Kasumi-1 (cell line): ENCODE results near the gene PROM1.
A peak's percentile ranks its signal among the peaks of the same experiment; 100 is the strongest.

Experiments used
- DNase-seq, 2 experiments: peaks; one replicate each; lab custom pipeline; 2025; lab: John Stamatoyannopoulos, UW

The PROM1 gene

DNA sequence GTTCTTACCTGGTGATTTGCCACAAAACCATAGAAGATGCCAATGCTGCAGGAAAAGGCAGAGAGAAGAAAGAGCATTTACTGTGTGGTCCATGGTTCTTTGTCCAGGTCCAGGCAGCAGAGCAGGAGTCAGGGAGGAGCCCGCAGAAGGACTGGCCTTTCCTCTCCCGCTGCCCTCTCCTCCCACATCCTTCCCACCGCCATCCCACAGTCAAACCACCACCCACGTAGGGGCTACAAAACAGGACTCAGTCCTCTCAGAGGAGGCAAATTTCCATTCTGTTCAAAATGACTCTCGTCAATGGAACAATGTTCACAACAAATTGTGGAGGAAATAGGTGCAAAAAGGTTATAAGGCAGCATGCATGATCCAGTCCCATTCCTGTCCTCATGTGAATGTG lies 58.6 kb downstream of the PROM1 start:
- no peak for DNase-seq

DNA sequence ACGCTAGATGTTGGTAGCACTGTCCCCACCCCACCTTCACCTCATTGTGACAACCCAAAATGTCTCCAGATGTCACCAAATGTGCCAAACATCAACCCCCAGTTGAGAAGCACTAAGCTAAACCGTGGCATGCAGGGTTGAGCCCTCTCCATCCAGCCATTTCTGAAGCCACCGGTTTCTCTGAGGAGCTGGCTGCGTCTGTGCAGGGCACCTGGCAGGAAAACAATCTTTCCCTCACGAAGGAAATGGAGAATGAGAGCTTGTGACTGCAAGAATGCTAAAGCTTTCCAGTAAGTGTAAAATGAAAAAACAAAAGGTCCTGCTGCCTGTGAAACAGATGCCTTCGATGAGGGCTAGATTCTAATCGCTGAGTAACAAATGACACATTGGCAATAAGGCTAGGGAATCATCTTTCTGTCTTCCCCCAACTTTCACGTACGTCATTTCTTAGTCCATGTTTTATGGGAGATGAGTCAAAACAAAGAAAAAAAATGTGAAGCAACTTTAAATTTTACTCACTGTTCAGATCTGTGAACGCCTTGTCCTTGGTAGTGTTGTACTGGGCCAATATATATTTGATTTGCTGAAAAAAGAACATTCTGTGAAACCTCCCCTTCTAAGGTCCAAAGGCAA lies 59.9 kb downstream of the PROM1 start:
- no peak for DNase-seq

DNA sequence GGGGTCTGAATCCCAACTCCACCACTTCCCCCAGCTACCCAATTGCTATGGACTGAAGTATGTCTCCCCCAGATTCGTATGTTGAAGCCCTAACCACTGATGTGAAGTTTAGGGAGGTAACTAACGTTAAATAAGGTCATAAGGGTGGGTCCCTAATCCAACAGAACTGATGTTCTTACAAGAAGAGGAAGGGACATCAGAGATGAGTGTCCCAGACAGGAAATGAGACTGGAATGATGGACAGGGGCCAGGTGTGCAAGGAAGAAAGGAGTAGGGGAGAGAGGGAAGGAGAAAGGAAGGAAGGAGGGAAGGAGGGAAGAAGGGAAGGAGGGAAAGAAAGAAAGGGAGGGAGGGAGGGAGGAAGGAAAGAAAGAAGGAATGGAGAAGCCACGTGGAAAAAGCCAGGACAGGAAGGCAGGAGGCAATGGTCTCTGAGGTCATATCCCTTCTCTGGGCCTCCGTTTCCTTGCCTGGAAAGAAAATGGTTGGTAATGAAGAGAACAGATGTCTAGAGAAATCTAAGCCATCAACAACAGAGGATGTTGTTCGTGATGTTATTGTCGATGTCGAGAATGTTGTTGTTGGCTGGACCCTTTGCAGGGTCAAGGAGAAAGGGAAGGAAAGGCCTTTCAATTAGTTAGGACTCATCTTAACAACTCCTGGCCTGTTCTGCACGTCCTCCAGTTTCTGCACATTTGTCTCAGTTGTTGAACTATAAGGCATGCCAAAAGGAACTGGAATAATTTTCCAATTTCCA lies 61.8 kb downstream of the PROM1 start:
- no peak for DNase-seq

DNA sequence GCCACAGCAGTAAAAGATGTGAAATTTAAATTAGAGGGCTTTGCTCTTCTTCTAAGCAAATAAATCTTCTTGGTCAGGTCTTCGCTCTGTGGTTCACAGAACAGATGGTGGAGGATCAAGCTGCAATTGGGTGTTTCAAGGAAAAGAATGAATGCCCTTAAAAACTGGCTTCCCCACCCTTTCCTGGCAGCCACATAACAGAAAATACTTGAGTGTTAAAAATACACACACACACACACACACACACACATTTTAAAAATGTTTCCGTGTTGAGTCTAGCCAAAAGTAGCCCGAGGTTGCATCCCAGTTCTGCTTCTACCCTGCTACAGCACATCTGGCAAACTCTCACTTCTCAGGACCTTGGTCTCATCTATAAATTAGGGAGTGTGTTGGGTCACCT lies 64.2 kb downstream of the PROM1 start:
- DNase-seq = no peak

DNA sequence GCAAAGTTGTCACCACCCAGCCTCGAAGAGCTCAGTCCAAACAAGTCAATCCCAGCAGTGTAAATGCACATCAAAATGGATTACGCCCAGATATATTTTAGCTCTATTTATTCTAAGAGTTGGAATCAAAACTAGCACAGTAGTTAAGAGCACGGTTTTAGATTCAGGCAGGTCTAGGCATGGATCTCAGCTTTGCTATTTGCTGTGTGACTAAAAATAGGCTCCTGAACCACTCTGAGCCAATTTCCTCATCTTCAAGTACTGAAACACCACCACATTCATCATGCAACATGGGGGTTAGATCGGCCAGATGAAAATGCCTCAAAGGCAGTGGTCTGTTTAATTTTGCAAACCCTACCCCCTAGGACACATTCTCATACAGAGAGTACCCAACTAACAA lies 65.0 kb downstream of the PROM1 start:
- no peak for DNase-seq

DNA sequence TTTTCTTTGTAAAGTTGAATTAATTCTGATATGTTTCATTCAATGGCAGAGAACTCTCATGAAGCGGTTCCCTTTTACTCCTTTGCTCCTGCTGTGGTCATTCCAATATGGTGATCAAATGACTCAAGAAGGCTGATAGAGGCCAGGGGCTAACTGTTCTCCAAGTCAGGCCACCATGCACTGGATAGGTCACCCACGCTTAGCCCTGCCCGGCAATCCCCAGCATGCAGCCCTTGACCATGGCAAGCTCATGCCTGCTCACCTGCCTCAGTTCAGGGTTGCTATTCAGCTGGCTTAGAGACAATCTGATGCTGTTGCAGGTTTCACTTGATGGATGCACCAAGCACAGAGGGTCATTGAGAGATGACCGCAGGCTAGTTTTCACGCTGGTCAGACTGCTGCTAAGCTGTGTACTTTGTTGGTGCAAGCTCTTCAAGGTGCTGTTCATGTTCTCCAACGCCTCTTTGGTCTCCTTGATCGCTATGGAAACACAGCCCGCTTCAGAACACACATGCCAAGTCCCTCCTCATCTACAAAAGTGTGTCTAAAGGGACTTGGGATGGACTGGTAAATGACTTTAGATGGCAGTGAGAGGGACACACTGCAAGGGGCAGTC lies 65.7 kb downstream of the PROM1 start:
- DNase-seq = no peak

DNA sequence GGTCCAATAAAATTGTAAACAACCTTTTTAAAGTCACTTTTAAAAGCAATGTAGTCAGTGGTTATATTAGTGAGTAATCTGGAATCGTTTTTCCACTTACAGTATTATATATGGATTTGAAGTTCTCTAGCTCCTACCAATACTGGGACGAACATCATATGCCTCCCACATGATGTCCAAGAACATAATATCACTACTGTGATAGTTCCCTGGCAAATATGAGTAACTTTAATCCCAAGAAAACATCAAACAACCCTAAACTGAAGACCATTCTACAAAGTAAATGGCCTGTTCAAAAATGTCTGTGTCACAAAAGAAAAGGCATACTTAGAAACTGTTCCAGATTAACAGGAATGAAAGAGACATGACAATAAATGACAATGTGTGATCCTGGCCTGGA lies 67.3 kb downstream of the PROM1 start:
- no peak for DNase-seq

DNA sequence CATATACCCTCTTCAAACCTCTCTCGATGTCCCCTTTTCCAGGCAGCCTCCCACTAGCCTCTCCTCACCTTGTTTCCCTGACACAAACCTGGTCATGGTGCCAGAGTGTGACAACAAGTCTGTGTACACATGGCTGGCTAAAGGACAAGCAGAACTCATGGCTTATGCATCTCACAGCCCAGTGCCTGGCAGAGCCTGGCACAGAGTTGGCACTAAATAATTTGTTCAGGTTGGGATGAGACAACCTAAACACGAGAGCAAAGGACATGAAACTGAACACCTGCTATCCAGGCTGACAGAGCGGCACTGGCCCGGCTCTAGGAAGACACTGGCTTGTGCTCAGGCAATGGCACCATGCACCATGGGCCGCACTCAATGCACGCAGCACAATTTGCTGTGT lies 72.7 kb downstream of the PROM1 start:
- DNase-seq = no peak

DNA sequence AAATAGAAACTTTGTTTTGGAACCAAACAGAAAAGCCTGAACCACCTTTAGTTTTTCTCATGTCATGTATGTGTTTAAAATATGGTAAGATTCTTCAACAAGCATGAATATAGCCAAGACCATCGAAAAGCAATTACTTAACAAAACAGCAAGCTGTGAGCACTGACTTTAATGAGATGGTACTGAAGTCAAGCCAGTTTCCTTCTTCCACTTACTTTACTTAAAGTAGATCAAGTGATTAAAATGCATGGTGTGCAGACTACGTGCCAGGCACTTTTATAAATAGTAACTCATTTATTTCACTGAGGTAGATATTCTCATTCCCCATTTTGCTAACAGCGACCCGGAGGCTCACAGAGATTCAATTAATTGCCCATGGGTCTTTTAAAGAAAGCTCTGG lies 74.7 kb downstream of the PROM1 start:
- no peak for DNase-seq

DNA sequence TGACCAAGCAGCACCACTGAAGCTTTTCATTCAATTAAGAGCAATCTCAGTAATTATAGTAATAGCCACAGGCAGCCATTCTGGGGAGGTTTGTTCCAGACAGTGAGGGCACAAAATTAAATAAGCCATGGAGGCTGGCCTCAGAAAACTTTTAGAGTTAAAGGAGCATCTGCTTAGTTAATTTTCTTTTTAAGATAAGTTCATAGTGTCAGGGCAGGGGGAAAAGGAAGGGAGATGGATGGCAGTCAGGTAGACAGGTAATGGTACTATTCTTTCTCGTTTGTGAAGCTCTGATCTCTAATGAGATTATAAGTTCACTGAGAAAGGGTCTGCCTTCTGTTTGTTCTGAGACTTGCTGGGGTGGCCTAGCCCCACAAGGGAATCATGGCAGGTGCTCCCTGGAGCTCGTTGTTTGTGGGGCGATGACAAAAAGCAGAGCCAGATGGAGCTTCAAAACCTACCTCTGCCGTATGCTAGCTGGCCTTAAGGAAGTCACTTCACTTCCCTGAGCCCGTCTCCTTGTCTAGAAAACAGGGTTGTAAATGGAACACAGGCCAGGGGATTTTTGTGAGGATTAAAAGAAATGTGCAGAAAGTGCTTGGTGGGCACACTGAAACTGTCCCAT lies 76.2 kb downstream of the PROM1 start:
- no peak for DNase-seq

DNA sequence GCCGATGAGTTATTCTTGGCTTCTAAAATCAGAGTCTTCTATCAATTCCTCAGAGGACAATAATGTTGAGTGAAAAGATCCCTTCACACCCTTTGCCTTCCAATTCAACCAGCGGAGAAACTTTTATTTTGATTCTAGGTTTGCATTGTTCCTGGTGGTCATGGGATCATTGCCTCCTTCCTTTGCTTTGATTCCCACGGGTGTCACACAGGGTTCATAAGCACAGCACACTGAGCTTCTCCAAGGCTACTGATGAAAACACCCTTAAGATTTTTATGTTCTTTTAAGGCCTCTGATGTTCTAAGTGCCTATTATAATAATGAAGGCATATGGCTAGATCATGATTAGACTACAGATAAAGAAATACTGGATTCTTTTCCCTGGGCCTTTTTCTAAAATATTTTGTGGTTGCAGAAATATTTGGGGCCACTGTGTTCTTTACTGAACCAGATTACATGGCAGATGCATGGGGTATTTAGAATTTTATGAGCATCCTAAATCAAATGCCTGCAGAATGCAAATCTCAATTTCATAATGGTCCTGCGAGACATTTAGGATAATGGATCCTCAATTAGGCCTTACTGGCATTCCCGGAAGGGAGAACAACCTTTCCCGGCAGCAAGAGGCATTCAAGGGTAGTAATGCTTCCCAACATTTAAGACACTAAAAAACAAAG lies 76.9 kb downstream of the PROM1 start:
- no peak for DNase-seq

DNA sequence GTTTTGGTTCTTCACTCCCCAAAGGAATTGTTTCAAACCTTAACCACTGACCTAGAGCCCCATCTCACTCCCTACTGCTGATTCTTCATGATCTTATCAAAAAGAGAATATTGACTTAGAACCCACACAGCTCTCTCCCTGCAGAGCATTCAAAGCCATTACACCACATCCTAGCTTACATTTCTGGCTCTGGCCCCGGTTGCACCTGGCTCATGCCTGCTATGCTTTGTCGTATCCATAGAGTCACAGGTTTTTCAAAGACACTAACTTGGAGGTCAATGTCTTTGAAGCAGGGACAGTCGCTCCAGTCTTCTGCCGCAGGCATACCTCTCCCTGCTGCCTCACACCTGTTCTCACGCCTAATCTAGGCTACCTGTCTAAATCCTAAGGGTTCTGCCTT lies 78.1 kb downstream of the PROM1 start:
- DNase-seq = no peak

DNA sequence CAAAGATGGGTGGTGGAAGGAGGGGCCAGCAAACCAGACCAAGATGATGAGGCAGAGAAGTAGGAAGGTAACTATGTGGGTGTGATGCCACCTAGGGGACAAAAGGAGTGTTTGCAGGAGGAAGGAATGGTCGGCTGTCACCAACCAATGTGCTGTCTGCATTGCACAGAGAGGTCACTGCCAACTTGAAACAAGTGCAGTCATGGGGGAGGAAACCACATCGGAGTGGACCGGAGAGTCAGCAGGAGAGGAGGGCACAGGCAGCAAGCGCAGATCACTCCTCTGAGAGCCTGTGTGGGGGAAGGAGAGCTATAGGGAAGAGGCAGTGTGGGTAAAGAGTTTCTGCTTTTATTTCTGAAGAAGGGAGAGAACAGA lies 82.4 kb downstream of the PROM1 start:
- DNase-seq = peak; percentile 83 to 87

DNA sequence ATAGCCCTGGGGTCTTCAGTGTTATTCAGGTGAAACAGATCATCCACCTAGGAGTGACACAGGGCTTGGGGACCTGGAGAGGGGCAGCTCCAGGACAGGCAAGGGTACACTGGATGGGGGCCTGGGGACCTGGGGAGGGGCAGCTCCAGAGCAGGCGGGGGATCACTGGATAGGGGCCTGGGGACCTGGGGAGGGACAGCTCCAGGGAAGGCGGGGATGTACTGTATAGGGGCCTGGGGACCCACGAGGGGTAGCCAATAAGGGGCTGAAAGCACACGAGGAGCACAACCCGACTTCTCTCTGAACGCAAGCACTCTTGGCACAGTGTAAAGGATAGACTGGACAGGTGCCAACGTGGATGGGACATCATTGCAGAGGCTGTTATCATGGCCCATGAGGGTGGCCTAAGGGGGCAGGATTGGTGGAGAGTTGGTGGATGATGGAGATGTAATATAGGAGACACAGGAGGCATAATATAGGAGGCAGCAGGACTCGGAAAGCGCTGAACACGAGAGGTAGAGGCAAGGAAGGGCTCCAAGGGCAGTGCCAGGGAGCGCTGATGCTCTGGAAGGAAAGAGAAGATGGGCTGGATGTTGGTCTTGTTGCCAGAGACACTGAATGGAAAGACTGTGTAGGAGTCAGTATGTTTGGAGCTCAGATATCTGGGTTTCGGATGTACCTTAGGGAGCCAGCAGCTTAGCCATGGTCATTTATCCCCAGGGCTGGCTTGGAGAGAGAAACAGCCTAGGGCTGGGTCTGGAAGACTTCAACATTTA lies 82.9 kb downstream of the PROM1 start:
- peak in 1 of 2 experiments; percentile 37 for DNase-seq

DNA sequence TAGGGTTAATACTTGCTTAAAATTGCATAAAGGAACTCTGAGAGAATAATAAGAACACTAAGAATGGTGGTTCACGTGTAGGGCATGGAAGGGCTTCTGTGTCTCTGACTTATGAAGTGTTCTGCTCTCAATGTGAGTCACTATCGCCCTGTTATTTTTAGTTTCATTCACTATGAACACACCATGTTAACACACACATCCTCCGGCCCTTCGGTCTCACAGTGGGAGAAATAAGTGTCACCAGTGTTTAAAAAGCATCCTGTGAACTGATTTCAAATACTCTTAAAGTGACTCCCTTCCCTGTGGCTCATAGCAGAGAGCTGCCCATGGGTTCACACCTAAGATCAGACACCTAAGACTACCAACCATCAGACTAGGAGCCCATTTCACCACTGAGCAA lies 87.0 kb downstream of the PROM1 start:
- no peak for DNase-seq

DNA sequence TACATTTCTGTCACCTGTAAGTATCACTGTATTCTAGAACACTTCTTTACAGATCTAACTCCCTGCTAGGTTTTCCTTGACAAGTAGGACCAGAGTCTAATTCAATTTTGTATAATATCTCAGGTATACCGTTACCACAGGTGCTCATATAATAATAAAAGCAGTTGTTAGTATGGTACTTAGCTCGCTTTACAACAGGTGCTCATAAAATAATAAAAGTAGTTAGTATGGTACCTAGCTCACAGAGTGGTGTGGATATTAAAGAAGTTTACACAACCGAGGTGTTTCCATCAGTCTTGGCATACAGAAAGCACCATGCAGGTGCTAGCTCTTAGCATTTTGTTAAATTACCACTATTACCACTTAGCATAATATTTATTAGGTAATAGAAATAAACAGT lies 88.0 kb downstream of the PROM1 start:
- DNase-seq = no peak

DNA sequence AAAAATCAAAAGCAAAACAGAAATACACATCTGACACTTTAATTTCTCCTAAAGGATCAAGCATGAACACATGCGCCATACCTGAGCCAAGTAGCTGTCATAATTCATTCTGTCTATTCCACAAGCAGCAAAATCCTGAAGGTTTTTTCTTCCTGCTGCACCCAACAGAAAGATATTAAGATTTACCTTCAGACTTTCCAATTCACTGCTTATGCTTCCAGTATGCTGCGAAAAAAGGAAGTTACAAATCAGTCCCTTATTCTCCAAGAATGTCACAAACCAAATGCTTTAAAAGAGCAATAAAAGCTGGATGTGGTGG lies 91.7 kb downstream of the PROM1 start:
- DNase-seq = peak; percentile 31 to 41

DNA sequence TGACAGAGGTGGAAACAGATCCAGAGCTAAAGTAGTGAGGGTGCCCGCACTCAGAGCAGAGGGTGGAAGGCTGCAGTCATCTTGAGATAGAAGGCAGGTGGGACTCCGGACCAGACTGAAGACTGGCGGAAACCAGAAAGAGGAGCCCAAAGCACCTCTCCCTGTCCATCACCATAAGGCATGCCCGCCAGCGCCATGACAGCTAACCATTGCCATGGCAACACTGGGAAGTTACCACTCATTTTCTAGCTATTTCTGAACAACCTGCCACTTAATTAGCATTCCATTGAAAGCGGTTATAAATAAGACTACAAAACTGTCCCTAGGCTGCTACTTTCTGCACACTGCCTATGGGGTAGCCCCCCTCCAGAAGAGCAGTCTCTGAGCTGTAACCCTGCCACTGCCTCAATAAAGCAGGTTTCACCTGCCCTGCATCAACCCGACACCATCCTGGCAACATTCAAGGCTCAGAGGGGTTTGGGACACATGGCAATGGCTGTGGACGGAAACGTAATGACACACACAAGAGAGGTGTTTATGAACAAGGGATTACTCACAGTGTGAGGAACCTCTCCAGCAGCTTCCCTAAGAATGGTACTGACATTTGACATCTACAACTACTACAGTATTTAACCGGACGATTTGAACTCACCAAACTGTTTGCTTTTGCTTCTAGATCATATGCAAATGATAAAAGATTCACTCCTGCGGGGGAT lies 93.1 kb downstream of the PROM1 start:
- no peak for DNase-seq

DNA sequence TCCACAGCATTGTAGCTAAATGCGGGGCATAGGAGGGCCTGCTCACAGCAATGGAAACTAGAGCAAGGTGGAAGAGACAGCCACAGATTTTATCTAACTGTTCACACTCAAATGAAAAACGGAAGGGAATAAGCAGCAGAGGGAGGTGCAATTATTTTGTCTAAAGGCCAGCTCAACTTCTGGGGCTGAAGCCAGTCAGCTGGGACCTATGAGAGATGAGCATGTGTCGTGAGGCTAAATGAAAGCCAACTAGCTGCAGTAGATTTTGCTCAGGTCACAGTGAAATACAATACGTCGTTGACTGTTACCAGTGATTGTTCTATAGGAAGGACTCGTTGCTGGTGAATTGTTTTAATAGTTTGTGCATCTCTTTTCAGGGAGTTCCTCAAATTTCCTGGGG lies 94.4 kb downstream of the PROM1 start:
- DNase-seq = no peak

DNA sequence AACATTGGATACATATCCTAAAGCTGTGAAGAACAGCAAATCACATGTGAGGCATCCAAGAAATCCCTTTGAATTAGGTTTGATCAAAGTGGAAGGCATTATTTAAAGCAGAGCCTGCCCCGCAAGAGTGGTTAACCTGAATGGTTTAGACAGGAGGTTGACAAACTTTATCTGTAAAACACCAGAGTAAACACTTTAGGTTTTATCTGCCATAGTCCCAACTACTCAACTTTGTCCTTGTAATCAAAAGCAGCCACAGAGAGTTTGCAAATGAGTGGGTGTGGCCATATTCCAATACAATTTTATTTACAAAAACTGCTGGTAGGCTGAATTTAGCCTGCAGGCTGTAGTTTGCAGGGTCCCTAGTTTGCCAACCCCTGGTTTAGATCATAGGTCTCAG lies 95.6 kb downstream of the PROM1 start:
- DNase-seq = no peak

DNA sequence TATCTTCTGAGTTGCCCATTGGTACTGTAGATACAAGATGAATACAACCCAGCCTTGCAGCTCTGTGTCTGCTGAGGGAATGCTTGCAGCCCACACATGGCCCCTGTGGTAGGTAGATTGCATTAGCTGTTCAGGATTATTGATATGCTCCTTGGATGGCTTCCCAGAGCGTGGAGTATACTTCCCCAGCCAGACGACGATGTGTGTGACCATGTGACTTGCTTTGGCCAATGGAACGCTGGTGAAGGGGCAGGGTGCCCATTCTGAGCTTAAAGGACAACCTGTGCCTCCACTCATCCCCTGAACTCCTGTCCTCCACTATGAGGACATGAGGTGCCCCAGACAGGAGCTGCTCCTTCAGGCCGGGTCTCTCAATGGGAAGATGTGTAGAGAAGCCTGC lies 96.9 kb downstream of the PROM1 start:
- DNase-seq = no peak
